ENCODE data around the gene PRRC2C. TPM values are rescaled to one million over a fixed set of nuclear protein-coding genes. Genes with fewer than 3 reads are reported as not detected.
"Not testable (repeated sequence)": the region's sequence is repeated elsewhere in the genome, so short reads cannot be mapped to it uniquely, and the experiment has no call there.

The PRRC2C gene
- total RNA-seq, 4 donors from 2014 or later, result 59.7 to 114 (median 88.0) TPM

- Histone ChIP-seq H3K4me3 (no peak overlapping the region), H3K9me3 (no peaks in the 10 kb centered on the region), H3K27ac (no peak overlapping the region), H3K27me3 (no peaks in the 10 kb centered on the region), H3K36me3 (peaks cover 12 to 100% (median 32%) of the 10 kb centered on the region in 3 donors), H3K4me1 (no peaks in the 10 kb centered on the region)
- no peak for TF ChIP-seq POLR2A (IDR thresholded peaks at IDR 0.05)
- no peak for TF ChIP-seq CTCF (IDR thresholded peaks at IDR 0.05)
- DNase-seq, result no peak
- WGBS, 2 donors, result 35 to 64% methylated on average over 1 of the region's 1 CpG
- intact Hi-C loops (cut with DNase I), result no loop called here
These were observed 104.7 kb downstream of the PRRC2C start for GRCh38 chr1:171590022-171590421.

GRCh38 chr1:171595324-171595723 lies 110.0 kb downstream of the PRRC2C start:
- 31 to 70% methylated on average over 1 of the region's 1 CpG for WGBS, 2 donors
- Histone ChIP-seq H3K27ac (no peak overlapping the region), H3K9me3 (no peaks in the 10 kb centered on the region), H3K27me3 (no peaks in the 10 kb centered on the region), H3K36me3 (peaks cover 12 to 62% (median 17%) of the 10 kb centered on the region in 3 donors), H3K4me3 (no peak overlapping the region), H3K4me1 (no peaks in the 10 kb centered on the region)
- intact Hi-C loops (cut with DNase I), result no loop called here
- TF ChIP-seq POLR2A (IDR thresholded peaks at IDR 0.05) (no peak), CTCF (IDR thresholded peaks at IDR 0.05) (no peak)
- DNase-seq, result no peak

GRCh38 chr1:171596119-171596518 lies 110.8 kb downstream of the PRRC2C start:
- DNase-seq, result no peak
- H3K4me1 ChIP-seq, result peaks cover 0 to 4% (median 0%) of the 10 kb centered on the region in 3 donors
- intact Hi-C loops (cut with DNase I), result no loop called here

GRCh38 chr1:171596705-171597104 lies 111.4 kb downstream of the PRRC2C start:
- Histone ChIP-seq H3K4me1 (peaks cover 0 to 4% (median 0%) of the 10 kb centered on the region in 3 donors), H3K27ac (no peak overlapping the region), H3K9me3 (no peaks in the 10 kb centered on the region), H3K4me3 (no peak overlapping the region), H3K36me3 (peaks cover 6 to 48% (median 9%) of the 10 kb centered on the region in 3 donors), H3K27me3 (no peaks in the 10 kb centered on the region)
- intact Hi-C loops (cut with DNase I), result no loop called here
- 84 to 100% methylated on average over 2 of the region's 2 CpGs for WGBS, 2 donors
- TF ChIP-seq CTCF (IDR thresholded peaks at IDR 0.05), result no peak
- DNase-seq, result no peak

More at GRCh38 chr1:171596119-171596518, 110.8 kb downstream of the PRRC2C start:
- no peaks in the 10 kb centered on the region for H3K9me3 ChIP-seq
- peaks cover 11 to 54% (median 12%) of the 10 kb centered on the region in 3 donors for H3K36me3 ChIP-seq
- H3K27ac ChIP-seq, result no peak overlapping the region
- WGBS, 2 donors, result 94 to 100% methylated on average over 1 of the region's 1 CpG
- H3K4me3 ChIP-seq, result no peak overlapping the region
- no peak for TF ChIP-seq POLR2A (IDR thresholded peaks at IDR 0.05)
- TF ChIP-seq CTCF (IDR thresholded peaks at IDR 0.05), result no peak
- H3K27me3 ChIP-seq, result no peaks in the 10 kb centered on the region

GRCh38 chr1:171597203-171597602 lies 111.9 kb downstream of the PRRC2C start:
- no peak for TF ChIP-seq POLR2A (IDR thresholded peaks at IDR 0.05)
- no peak for TF ChIP-seq CTCF (IDR thresholded peaks at IDR 0.05)
- 73 to 79% methylated on average over 1 of the region's 1 CpG for WGBS, 2 donors

GRCh38 chr1:171600310-171600709 lies 115.0 kb downstream of the PRRC2C start:
- H3K4me3 ChIP-seq; H3K4me1 ChIP-seq; intact Hi-C loops (cut with DNase I); DNase-seq; H3K27me3 ChIP-seq; H3K9me3 ChIP-seq: not testable (repeated sequence)
- WGBS, 2 donors, result 69% methylated on average over 2 of the region's 2 CpGs
- Histone ChIP-seq H3K36me3 (peaks cover 0 to 12% (median 0%) of the 10 kb centered on the region in 3 donors), H3K27ac (peak overlapping the region in 1 of 4 donors; percentile 30)

More at GRCh38 chr1:171597203-171597602, 111.9 kb downstream of the PRRC2C start:
- no peak for DNase-seq
- H3K27ac ChIP-seq, result no peak overlapping the region
- H3K4me3 ChIP-seq, result no peak overlapping the region
- no peaks in the 10 kb centered on the region for H3K27me3 ChIP-seq
- intact Hi-C loops (cut with DNase I), result no loop called here
- H3K36me3 ChIP-seq, result peaks cover 4 to 43% (median 4%) of the 10 kb centered on the region in 3 donors
- no peaks in the 10 kb centered on the region for H3K9me3 ChIP-seq
- peaks cover 0 to 4% (median 0%) of the 10 kb centered on the region in 3 donors for H3K4me1 ChIP-seq
